ENCODE data around the gene CHPT1.

Gene CHPT1

GRCh38 chr12:101772012-101772775 is 74.8 kb downstream of the CHPT1 start:
- Histone ChIP-seq H3K36me3 (peaks cover 0 to 64% (median 43%) of the 10 kb centered on the region in 11 experiments; a peak in 20 of 22 replicates), H3K27ac (peak overlapping the region; percentile 38 to 81 (median 74); a peak in 21 of 22 replicates), H3K27me3 (no peaks in the 10 kb centered on the region), H3K9ac (peak overlapping the region; percentile 60 to 74 (median 69)), H3K9me3 (replicated peaks in 1 of 11) (no peaks in the 10 kb centered on the region), H3K4me2 (peak overlapping the region; percentile 76 to 94 (median 87)), H4K20me1 (no peaks in the 10 kb centered on the region), H3K4me3 (peak overlapping the region in 9 of 10 experiments; percentile 1 to 57 (median 28); a peak in 13 of 20 replicates), H3K4me1 (peaks cover 52 to 66% (median 61%) of the 10 kb centered on the region in 10 experiments)
- TF ChIP-seq Cebpa-rat (IDR thresholded peaks at IDR 0.05), result peak in 3 of 11 experiments; percentile 12 to 26 (median 13); a peak in 1 of 22 replicates

GRCh38 chr12:101773650-101774162 is 76.3 kb downstream of the CHPT1 start:
- Histone ChIP-seq H3K36me3 (peaks cover 0 to 53% (median 31%) of the 10 kb centered on the region in 11 experiments; a peak in 19 of 22 replicates), H3K27ac (peak overlapping the region in 8 of 11 experiments; percentile 11 to 83 (median 43); a peak in 16 of 22 replicates)
- no peak for TF ChIP-seq Cebpa-rat (IDR thresholded peaks at IDR 0.05)

GRCh38 chr12:101775816-101776215 is 78.4 kb downstream of the CHPT1 start:
- H3K4me1 ChIP-seq, result peaks cover 75 to 100% (median 96%) of the 10 kb centered on the region in 10 experiments
- peaks cover 0 to 43% (median 23%) of the 10 kb centered on the region in 11 experiments; a peak in 13 of 22 replicates for H3K36me3 ChIP-seq
- H3K4me3 ChIP-seq, result 0 out of 20 replicates have a peak overlapping the region, but pooled peaks of 1 of the 10 experiments have one; percentile 29
- peak overlapping the region in 7 of 11 experiments; percentile 5 to 55 (median 34); a peak in 11 of 22 replicates for H3K9ac ChIP-seq
- no peak for TF ChIP-seq Cebpa-rat (IDR thresholded peaks at IDR 0.05)
- H3K27me3 ChIP-seq, result no peaks in the 10 kb centered on the region
- peak overlapping the region; percentile 49 to 94 (median 74) for H3K4me2 ChIP-seq
- peak overlapping the region in 9 of 11 experiments; percentile 21 to 86 (median 76); a peak in 14 of 22 replicates for H3K27ac ChIP-seq
- no peaks in the 10 kb centered on the region for H3K9me3 ChIP-seq (replicated peaks in 1 of 11)
- H4K20me1 ChIP-seq, result no peaks in the 10 kb centered on the region

More at GRCh38 chr12:101773650-101774162, 76.3 kb downstream of the CHPT1 start:
- H3K9me3 ChIP-seq (replicated peaks in 1 of 11), result no peaks in the 10 kb centered on the region
- H3K4me1 ChIP-seq, result peaks cover 62 to 81% (median 76%) of the 10 kb centered on the region in 10 experiments
- no peaks in the 10 kb centered on the region for H4K20me1 ChIP-seq
- H3K27me3 ChIP-seq, result no peaks in the 10 kb centered on the region
- peak overlapping the region in 10 of 11 experiments; percentile 47 to 94 (median 84); a peak in 13 of 22 replicates for H3K4me2 ChIP-seq
- H3K4me3 ChIP-seq, result no peak overlapping the region
- H3K9ac ChIP-seq, result no peak overlapping the region; a peak in 1 of 22 replicates

GRCh38 chr12:101777485-101777884 is 80.0 kb downstream of the CHPT1 start:
- Histone ChIP-seq H4K20me1 (no peaks in the 10 kb centered on the region), H3K4me1 (peaks cover 67 to 100% (median 97%) of the 10 kb centered on the region in 10 experiments), H3K36me3 (peaks cover 0 to 49% (median 24%) of the 10 kb centered on the region in 11 experiments; a peak in 13 of 22 replicates), H3K27me3 (no peaks in the 10 kb centered on the region), H3K9ac (peak overlapping the region in 7 of 11 experiments; percentile 7 to 60 (median 53); a peak in 11 of 22 replicates), H3K4me3 (peak overlapping the region in 1 of 10 experiments; percentile 29; a peak in 1 of 20 replicates), H3K4me2 (peak overlapping the region; percentile 3 to 94 (median 74); a peak in 21 of 22 replicates), H3K9me3 (replicated peaks in 1 of 11) (no peaks in the 10 kb centered on the region), H3K27ac (peak overlapping the region in 10 of 11 experiments; percentile 11 to 86 (median 76); a peak in 19 of 22 replicates)
- no peak for TF ChIP-seq Cebpa-rat (IDR thresholded peaks at IDR 0.05)

- peak overlapping the region; percentile 3 to 94 (median 74); a peak in 19 of 22 replicates for H3K4me2 ChIP-seq
- H4K20me1 ChIP-seq, result no peaks in the 10 kb centered on the region
- TF ChIP-seq Cebpa-rat (IDR thresholded peaks at IDR 0.05), result no peak
- H3K9me3 ChIP-seq (replicated peaks in 1 of 11), result no peaks in the 10 kb centered on the region
- no peaks in the 10 kb centered on the region for H3K27me3 ChIP-seq
- peak overlapping the region in 10 of 11 experiments; percentile 11 to 86 (median 76); a peak in 17 of 22 replicates for H3K27ac ChIP-seq
- peaks cover 67 to 100% (median 97%) of the 10 kb centered on the region in 10 experiments for H3K4me1 ChIP-seq
- H3K4me3 ChIP-seq, result peak overlapping the region in 3 of 10 experiments; percentile 12 to 29 (median 19); a peak in 3 of 20 replicates
- peak overlapping the region in 6 of 11 experiments; percentile 7 to 60 (median 54); a peak in 8 of 22 replicates for H3K9ac ChIP-seq
- peaks cover 0 to 54% (median 24%) of the 10 kb centered on the region in 11 experiments; a peak in 13 of 22 replicates for H3K36me3 ChIP-seq
These were observed 80.5 kb downstream of the CHPT1 start for GRCh38 chr12:101777978-101778377.
